Measurements from ENCODE around the gene BRK1.
"Not testable (repeated sequence)": the region's sequence is repeated elsewhere in the genome, so short reads cannot be mapped to it uniquely, and the experiment has no call there.

BRK1 gene

DNA sequence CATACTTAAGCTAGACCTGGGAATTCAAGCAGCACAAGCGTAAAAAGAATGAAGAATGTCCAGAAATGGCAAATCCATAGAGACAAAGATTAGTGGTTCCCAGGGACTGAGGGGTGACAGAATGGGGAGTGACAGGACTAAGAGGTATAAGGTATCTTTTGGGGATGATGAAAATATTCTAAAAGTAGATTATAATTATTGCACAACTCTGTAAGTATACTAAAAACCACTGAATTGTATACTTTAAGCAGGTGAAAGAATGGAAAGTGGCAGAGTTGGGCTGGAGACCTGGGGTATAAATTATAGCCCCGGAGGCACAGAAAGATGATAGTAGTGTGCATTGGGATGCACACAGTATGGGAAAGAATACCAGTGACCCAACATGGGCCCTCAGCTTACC, 5.6 kb downstream of the BRK1 start:
- no peak for DNase-seq (ENCODE audit: low read depth)
- TF ChIP-seq, protein P1, sequence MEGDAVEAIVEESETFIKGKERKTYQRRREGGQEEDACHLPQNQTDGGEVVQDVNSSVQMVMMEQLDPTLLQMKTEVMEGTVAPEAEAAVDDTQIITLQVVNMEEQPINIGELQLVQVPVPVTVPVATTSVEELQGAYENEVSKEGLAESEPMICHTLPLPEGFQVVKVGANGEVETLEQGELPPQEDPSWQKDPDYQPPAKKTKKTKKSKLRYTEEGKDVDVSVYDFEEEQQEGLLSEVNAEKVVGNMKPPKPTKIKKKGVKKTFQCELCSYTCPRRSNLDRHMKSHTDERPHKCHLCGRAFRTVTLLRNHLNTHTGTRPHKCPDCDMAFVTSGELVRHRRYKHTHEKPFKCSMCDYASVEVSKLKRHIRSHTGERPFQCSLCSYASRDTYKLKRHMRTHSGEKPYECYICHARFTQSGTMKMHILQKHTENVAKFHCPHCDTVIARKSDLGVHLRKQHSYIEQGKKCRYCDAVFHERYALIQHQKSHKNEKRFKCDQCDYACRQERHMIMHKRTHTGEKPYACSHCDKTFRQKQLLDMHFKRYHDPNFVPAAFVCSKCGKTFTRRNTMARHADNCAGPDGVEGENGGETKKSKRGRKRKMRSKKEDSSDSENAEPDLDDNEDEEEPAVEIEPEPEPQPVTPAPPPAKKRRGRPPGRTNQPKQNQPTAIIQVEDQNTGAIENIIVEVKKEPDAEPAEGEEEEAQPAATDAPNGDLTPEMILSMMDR (conservative IDR thresholded peaks at IDR 0.05; ENCODE audit: low read depth, low read length), result no peak
- no peak overlapping the region for H3K4me3 ChIP-seq (ENCODE audit: low read length)

DNA sequence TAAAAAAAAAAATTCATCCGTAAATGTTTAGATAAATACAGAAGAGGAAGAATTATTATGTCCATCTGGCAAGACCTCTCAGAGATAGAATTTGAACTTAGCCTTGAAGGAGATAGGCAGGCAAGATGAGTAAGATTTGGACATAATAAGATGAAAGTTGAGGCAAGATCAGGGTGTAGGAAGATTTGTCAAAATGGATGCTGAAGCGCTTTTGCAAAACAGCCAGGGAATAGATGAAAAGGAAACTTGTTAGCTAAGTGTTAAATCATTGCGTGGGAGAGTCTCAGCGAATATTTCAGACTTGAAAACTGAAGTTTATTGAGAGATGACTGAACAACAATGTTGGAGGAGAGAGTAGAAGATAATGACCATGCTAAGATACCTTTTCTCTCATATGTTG, 7.2 kb downstream of the BRK1 start:
- H3K4me3 ChIP-seq (ENCODE audit: low read length), result no peak overlapping the region
- DNase-seq (ENCODE audit: low read depth), result no peak
- TF ChIP-seq, protein P1 (conservative IDR thresholded peaks at IDR 0.05; ENCODE audit: low read depth, low read length), result no peak

DNA sequence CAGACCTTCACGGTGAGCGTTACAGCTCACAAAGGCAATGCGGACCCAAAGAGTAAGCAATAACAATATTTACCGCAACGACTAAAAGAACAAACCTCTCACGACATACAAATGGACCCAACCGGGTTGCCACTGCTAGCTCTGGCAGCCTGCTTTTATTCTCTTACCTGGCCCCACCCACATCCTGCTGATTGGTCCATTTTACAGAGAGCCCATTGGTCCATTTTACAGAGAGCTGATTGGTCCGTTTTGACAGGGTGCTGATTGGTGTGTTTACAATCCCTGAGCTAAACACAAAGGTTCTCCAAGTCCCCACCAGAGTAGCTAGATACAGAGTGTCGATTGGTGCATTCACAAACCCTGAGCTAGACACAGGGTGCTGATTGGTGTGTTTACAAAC, 20.4 kb downstream of the BRK1 start:
- H3K4me3 ChIP-seq (ENCODE audit: low read length); DNase-seq (ENCODE audit: low read depth): not testable (repeated sequence)

DNA sequence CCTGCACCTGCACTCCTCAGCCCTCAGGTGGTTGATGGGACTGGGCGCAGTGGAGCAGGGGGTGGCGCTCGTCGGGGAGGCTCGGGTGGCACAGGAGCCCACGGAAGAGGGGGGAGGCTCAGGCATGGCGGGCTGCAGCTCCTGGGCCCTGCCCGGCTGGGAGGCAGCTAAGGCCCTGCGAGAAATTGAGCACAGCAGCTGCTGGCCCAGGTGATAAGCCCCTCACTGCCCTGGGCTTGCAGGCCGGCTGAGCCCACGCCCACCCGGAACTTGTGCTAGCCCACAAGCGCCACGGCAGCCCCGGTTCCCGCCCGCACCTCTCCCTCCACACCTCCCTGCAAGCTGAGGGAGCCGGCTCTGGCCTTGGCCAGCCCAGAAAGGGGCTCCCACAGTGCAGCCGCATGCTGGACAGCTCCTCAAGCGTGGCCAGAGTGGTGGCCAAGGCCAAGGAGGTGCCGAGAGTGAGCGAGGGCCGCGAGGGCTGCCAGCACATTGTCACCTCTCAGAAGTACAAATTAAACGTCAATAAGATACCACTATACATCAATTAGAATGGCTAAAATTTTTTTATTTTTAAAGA, 21.0 kb downstream of the BRK1 start:
- TF ChIP-seq, protein P1 (conservative IDR thresholded peaks at IDR 0.05; ENCODE audit: low read depth, low read length), result no peak
- DNase-seq (ENCODE audit: low read depth), result no peak
- H3K4me3 ChIP-seq (ENCODE audit: low read length), result no peak overlapping the region

DNA sequence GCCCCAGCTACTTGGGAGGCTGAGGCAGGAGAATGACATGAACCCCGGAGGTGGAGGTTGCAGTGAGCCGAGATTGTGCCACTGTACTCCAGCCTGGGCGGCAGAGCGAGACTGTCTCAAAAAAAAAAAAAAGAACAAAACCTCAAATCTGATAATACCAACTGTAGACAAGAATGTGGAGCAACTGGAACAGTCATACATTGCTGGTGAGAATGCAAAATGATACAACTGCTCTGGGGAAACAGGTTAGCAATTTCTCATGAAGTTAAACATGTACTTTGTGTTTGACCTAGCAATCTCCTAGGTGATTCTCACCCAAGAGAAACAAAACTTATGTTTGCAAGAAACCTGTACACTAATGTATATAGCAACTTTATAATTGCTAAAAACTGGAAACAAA, 21.7 kb downstream of the BRK1 start:
- H3K4me3 ChIP-seq (ENCODE audit: low read length), result no peak overlapping the region
- TF ChIP-seq, protein P1 (conservative IDR thresholded peaks at IDR 0.05; ENCODE audit: low read depth, low read length), result no peak
- no peak for DNase-seq (ENCODE audit: low read depth)

DNA sequence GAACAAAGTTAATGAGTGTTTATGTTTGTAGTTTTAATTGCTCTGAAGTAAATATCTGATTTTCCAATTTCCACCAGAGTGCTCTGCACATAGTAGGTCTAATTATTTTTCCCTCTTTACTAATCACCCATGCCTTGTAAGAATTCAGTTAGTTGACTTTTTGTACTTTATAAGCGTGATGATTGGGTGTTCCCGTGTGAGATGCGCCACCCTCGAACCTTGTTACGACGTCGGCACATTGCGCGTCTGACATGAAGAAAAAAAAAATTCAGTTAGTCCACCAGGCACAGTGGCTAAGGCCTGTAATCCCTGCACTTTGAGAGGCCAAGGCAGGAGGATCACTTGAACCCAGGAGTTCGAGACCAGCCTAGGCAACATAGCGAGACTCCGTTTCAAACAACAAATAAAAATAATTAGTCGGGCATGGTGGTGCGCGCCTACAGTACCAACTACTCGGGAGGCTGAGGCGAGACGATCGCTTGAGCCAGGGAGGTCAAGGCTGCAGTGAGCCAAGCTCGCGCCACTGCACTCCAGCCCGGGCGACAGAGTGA, 25.6 kb downstream of the BRK1 start:
- TF ChIP-seq, protein P1 (conservative IDR thresholded peaks at IDR 0.05; ENCODE audit: low read depth, low read length), result no peak
- H3K4me3 ChIP-seq (ENCODE audit: low read length), result peak overlapping the region; percentile 68
- no peak for DNase-seq (ENCODE audit: low read depth)

DNA sequence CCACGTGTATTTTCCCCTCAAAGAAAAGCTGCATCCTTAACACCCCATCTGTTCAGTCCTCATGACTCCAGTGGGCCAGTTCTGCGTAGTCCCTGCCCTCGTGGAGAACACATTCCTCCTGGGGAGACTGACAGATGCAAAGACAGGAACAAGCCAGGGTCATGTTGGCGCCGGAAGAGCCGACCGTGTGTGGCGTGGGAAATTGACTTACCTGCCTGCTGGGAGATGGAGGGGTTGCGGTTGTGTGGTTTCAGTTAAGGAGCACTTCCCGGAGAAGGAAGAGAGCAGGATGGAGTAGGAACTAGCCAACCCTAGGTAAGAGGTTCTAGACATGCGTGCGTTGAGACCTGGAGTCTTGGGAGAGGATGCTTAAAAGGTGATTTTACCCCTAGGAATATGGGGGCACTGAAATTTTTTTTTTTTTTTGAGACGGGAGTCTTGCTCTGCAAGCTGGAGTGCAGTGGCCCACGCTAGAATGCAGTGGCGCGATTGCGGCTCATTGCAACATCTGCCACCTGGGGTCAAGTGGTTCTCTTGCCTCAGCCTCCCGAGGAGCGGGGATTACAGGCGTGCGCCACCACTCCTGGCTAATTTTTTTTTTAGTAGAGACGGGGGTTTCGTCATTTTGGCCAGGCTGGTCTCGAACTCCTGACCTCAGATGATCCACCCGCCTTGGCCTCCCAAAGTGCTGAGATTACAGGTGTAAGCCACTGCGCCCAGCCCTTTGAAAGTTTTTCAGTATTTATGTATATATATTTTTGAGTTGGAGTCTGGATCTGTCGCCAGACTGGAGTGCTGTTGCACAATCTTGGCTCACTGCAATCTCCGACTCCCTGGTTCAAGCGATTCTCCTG, 27.5 kb downstream of the BRK1 start:
- H3K4me3 ChIP-seq (ENCODE audit: low read length), result peak overlapping the region; percentile 68
- DNase-seq (ENCODE audit: low read depth), result no peak
- TF ChIP-seq, protein P1 (conservative IDR thresholded peaks at IDR 0.05; ENCODE audit: low read depth, low read length), result no peak
